ENCODE measurements around the gene ZBTB21.

GRCh38 chr21:42019706-42020105, 9.5 kb upstream of the ZBTB21 start:
- no peak for TF ChIP-seq TAF1 (IDR thresholded peaks at IDR 0.05; ENCODE audit: borderline replicate concordance, insufficient read depth, low read length)
- TF ChIP-seq SIN3A (IDR thresholded peaks at IDR 0.05; ENCODE audit: borderline replicate concordance, insufficient read depth, low read length) = no peak
- no peak for TF ChIP-seq POLR2AphosphoS5 (IDR thresholded peaks at IDR 0.05; ENCODE audit: low read depth, low read length)
- no peak for TF ChIP-seq REST (IDR thresholded peaks at IDR 0.05; ENCODE audit: insufficient read depth in 1 of 2, low read depth in 2 of 2, low read length in 2 of 2)

Measured in PFSK-1 (cell line).